Esophagus muscularis mucosa (tissue), 4 donors: ENCODE results near the gene B3GALT2. TPM values are rescaled to one million over a fixed set of nuclear protein-coding genes. Genes with fewer than 3 reads are reported as not detected.
A peak's percentile ranks its signal among the peaks of the same experiment; 100 is the strongest.

ENCODE experiments used
- DNase-seq: peaks from one replicate; pipeline ENCODE4 v3.0.0-alpha.2; 2017; ENCODE audit errors: extremely low spot score
- H3K27ac ChIP-seq, 4 donors: fragments of 200-600 bp; sonication (generic); replicated peaks in 1 of 4; 1 replicate in 3 of 4; 2 replicates in 1 of 4; pipeline ENCODE4 v1.5.1; 2016 to 2019; ENCODE audit warnings: mild to moderate bottlenecking in 1 of 4
- H3K27me3 ChIP-seq, 4 donors: fragments of 200-600 bp; sonication (generic); one replicate each; pipeline versions ENCODE4 v1.5.1 to v1.6.0; 2016 to 2019
- H3K36me3 ChIP-seq, 4 donors: fragments of 200-600 bp; sonication (generic); one replicate each; pipeline ENCODE4 v1.5.1; 2016 to 2019
- H3K4me1 ChIP-seq, 4 donors: fragments of 200-600 bp; sonication (generic); one replicate each; pipeline ENCODE4 v1.5.1; 2016 to 2019
- H3K4me3 ChIP-seq, 4 donors: fragments of 200-600 bp; sonication (generic); 1 replicate in 2 of 4; 2 replicates in 2 of 4; pipeline ENCODE4 v1.5.1; 2016 to 2019; ENCODE audit warnings: mild to moderate bottlenecking in 4 of 4, moderate library complexity in 1 of 4
- H3K9me3 ChIP-seq, 4 donors: fragments of 200-600 bp; sonication (generic); 1 replicate in 3 of 4; 2 replicates in 1 of 4; pipeline ENCODE4 v1.5.1; 2016 to 2019
- CTCF ChIP-seq, 3 experiments: fragments of 200-600 bp in 2 of 3; fragments of 450-650 bp in 1 of 3; sonication (generic) in 2 of 3; IDR thresholded peaks; one replicate each; pipeline ENCODE4 v1.5.1; 2017 to 2019; ENCODE audit warnings: antibody characterized with exemption in 3 of 3, mild to moderate bottlenecking in 2 of 3, moderate library complexity in 1 of 3
- EP300 ChIP-seq: sonication (generic); formaldehyde crosslinking; IDR thresholded peaks from one replicate; pipeline ENCODE4 v1.6.1; 2017; ENCODE audit warnings: antibody characterized with exemption
- POLR2A ChIP-seq: fragments of 450-650 bp; IDR thresholded peaks from one replicate; pipeline ENCODE4 v1.6.1; 2017; ENCODE audit warnings: antibody characterized with exemption, moderate library complexity, mild to moderate bottlenecking, low read depth
- POLR2AphosphoS5 ChIP-seq, 2 donors: sonication (generic); formaldehyde crosslinking; IDR thresholded peaks; one replicate each; pipeline ENCODE4 v1.6.1; 2017; ENCODE audit warnings: antibody characterized with exemption in 2 of 2
- WGBS: methylation state at CpG from one replicate; pipeline ENCODE4 v1.1.5; 2018; 5-methylcytosine and 5-hydroxymethylcytosine counted together
- intact Hi-C: fragments of 100-400 bp; cut with DNase I; formaldehyde crosslinking; loops from one replicate; pipeline ENCODE4 v1.15.1; 2023
- total RNA-seq, 4 donors: library from RNA; depleted of rRNA; stranded (reverse); fragments of >200 nt; gene quantifications; one replicate each; pipeline versions ENCODE4 v1.1.0 to v1.2.1, GENCODE V29; 2016

B3GALT2 gene
- total RNA-seq, 4 donors from 2014 or later = 0.50 to 4.6 (median 1.8) TPM

DNA sequence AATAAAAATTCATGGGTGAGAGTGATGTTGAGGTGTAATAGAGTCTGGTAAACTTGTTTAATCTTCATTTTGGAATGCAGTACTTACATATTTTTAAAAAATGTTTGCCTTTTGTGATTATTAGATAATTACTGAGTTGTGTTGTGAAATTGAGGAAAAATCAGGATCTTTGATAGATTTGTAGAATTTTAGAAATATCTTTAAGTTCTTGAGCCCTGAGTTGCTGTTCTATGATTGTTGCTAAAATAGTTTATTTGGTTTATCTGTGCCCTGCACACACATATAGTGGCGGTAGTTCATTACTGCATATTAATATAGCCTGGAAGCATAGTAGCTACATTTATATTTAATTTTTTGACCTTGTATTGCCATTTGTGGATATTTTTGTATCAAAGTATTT is 1.6 kb downstream of the B3GALT2 start:
- no peak overlapping the region for H3K27ac ChIP-seq
- no peaks in the 10 kb centered on the region for H3K9me3 ChIP-seq
- H3K27me3 ChIP-seq = no peaks in the 10 kb centered on the region
- WGBS = 86% methylated on average over 1 of the region's 1 CpG
- H3K4me1 ChIP-seq = peaks cover 26 to 89% (median 87%) of the 10 kb centered on the region in 4 donors
- peak overlapping the region in 2 of 4 donors; percentile 48 to 54 for H3K4me3 ChIP-seq
- H3K36me3 ChIP-seq = no peaks in the 10 kb centered on the region
- no peak for TF ChIP-seq POLR2A
- TF ChIP-seq POLR2AphosphoS5 (IDR thresholded peaks at IDR 0.05) = no peak
- no peak for TF ChIP-seq EP300
- no peak for TF ChIP-seq CTCF (IDR thresholded peaks at IDR 0.05)
- DNase-seq = no peak
- intact Hi-C loops = loop anchor here (5.0 to 10.0 kb wide), 2 partner anchors 220 to 1113 kb away; no protein-coding TSS in a partner anchor

- Histone ChIP-seq H3K4me3 (peak overlapping the region in 3 of 4 donors; percentile 0 to 36 (median 5)), H3K9me3 (no peaks in the 10 kb centered on the region), H3K27me3 (no peaks in the 10 kb centered on the region), H3K4me1 (peaks cover 19 to 85% (median 80%) of the 10 kb centered on the region in 4 donors), H3K36me3 (no peaks in the 10 kb centered on the region), H3K27ac (no peak overlapping the region)
- DNase-seq = no peak
- intact Hi-C loops = loop anchor here (5.0 to 10.0 kb wide), 2 partner anchors 222 to 1114 kb away; no protein-coding TSS in a partner anchor
- 1% methylated on average over 2 of the region's 2 CpGs for WGBS
- TF ChIP-seq EP300 (no peak), CTCF (IDR thresholded peaks at IDR 0.05) (peak; percentile 68 to 87 (median 82))
Observed at GRCh38 chr1:193183019-193183627, 3.3 kb downstream of the B3GALT2 start.

DNA sequence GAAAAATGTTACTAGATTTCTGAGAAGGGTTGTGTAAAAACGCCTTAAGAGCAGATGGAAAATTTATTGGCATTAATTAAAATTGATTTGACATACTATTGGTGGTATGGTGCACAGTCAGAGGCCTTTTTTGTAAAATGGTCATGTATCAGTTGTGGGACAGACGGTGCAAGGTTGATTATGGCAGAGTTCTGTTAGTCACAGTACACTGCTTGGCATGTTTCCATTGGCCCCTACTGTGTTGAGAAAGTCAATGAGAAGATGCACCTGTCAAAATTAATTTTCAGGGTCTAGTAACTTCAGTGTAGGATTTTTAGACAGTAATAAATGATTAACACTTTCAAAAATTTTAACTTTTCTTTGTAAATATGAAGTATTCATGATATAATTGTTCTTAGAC is 4.4 kb downstream of the B3GALT2 start:
- no peaks in the 10 kb centered on the region for H3K36me3 ChIP-seq
- no peak overlapping the region for H3K4me3 ChIP-seq
- 57% methylated on average over 2 of the region's 2 CpGs for whole genome bisulfite sequencing
- TF ChIP-seq EP300 (no peak), POLR2A (no peak), POLR2AphosphoS5 (IDR thresholded peaks at IDR 0.05) (no peak), CTCF (IDR thresholded peaks at IDR 0.05) (no peak)
- intact Hi-C loops = loop anchor here (5.0 to 10.0 kb wide), 2 partner anchors 223 to 1115 kb away; no protein-coding TSS in a partner anchor
- no peak for DNase-seq
- H3K4me1 ChIP-seq = peaks cover 12 to 74% (median 69%) of the 10 kb centered on the region in 4 donors
- no peaks in the 10 kb centered on the region for H3K27me3 ChIP-seq
- H3K9me3 ChIP-seq = no peaks in the 10 kb centered on the region
- H3K27ac ChIP-seq = peak overlapping the region in 1 of 4 donors; percentile 10

DNA sequence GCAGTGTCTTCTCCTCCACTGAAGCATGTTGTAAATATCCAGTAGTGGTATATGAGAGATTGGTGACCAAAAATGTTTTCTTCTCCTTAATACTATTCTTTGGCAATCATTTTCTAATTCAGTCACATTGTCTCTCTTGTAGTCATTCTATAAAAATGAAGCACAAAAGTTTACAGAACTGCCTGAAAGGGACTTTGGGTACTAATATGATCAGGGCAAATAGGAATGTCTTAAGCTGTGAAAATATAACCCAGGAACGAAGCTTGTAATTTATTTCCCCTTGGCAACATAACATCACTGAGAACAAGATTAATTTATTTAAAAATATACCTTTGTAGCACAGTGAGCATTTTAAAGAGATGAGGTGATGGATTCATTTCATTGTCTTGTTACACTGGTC is 4.9 kb downstream of the B3GALT2 start:
- no peaks in the 10 kb centered on the region for H3K9me3 ChIP-seq
- WGBS = 23% methylated on average over 1 of the region's 1 CpG
- TF ChIP-seq CTCF (IDR thresholded peaks at IDR 0.05) = no peak
- TF ChIP-seq POLR2AphosphoS5 (IDR thresholded peaks at IDR 0.05) = no peak
- no peak for TF ChIP-seq POLR2A
- no peak for TF ChIP-seq EP300
- peaks cover 10 to 69% (median 64%) of the 10 kb centered on the region in 4 donors for H3K4me1 ChIP-seq
- no peak overlapping the region for H3K4me3 ChIP-seq
- H3K27me3 ChIP-seq = no peaks in the 10 kb centered on the region
- no peak for DNase-seq
- intact Hi-C loops = loop anchor here (5.0 to 10.0 kb wide), 2 partner anchors 223 to 1116 kb away; no protein-coding TSS in a partner anchor
- no peaks in the 10 kb centered on the region for H3K36me3 ChIP-seq
- H3K27ac ChIP-seq = peak overlapping the region; percentile 3 to 18 (median 10)
